Spleen (tissue), 7 donors: ENCODE data around the gene ANG.

Source experiments
- POLR2A ChIP-seq, 3 donors: fragments of 450-650 bp; IDR thresholded peaks; one replicate each; pipeline ENCODE4 v1.5.1; 2017; ENCODE audit warnings: antibody characterized with exemption in 3 of 3, mild to moderate bottlenecking in 1 of 3
- TF ChIP-seq, protein P1 (sequence below), 11 experiments: fragments of 200-600 bp in 7 of 11; fragments of 450-650 bp in 4 of 11; sonication (generic) in 4 of 11; IDR thresholded peaks in 8 of 11; conservative IDR thresholded peaks in 3 of 11; 1 replicate in 7 of 11; 2 replicates in 4 of 11; pipeline versions ENCODE4 v1.4.0 to v1.8.0; 2016 to 2021; ENCODE audit warnings: antibody characterized with exemption in 11 of 11, inconsistent platforms in 4 of 11, mild to moderate bottlenecking in 1 of 11
- donor health status: DM: no; HTN: no; CAD: no; lungs with moderate emphysema.
- donor health status: DM: no; HTN: no; CAD: no.
- donor health status: DM: no; HTN: no; CAD: no.

DNA sequence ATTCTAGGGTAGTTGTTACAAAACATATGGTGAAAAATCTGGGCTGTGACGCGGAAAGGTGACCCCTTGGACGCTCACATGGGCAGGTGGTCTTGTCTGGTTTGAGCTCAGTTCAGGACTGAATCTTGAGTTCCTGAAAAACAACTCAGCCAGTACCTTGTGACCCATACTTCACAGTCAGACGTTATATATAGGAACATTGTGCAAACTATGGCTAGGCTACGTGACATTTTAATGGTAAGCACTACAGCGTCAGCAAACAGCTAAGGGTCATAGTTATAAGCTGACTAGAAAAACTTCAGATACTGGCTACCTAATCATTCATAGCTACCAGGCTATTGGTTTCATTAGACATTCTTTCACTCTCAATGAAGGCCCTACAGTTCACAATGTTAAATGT, 42.3 kb downstream of the ANG start:
- TF ChIP-seq, protein P1, sequence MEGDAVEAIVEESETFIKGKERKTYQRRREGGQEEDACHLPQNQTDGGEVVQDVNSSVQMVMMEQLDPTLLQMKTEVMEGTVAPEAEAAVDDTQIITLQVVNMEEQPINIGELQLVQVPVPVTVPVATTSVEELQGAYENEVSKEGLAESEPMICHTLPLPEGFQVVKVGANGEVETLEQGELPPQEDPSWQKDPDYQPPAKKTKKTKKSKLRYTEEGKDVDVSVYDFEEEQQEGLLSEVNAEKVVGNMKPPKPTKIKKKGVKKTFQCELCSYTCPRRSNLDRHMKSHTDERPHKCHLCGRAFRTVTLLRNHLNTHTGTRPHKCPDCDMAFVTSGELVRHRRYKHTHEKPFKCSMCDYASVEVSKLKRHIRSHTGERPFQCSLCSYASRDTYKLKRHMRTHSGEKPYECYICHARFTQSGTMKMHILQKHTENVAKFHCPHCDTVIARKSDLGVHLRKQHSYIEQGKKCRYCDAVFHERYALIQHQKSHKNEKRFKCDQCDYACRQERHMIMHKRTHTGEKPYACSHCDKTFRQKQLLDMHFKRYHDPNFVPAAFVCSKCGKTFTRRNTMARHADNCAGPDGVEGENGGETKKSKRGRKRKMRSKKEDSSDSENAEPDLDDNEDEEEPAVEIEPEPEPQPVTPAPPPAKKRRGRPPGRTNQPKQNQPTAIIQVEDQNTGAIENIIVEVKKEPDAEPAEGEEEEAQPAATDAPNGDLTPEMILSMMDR (IDR thresholded peaks at IDR 0.05 in 8 of 11, conservative IDR thresholded peaks at IDR 0.05 in 3 of 11), result no peak
- TF ChIP-seq POLR2A (IDR thresholded peaks at IDR 0.05), result no peak
